K562 (cell line): ENCODE results near the gene VPS13D. TPM values are rescaled to one million over a fixed set of nuclear protein-coding genes. Genes with fewer than 3 reads are reported as not detected.

ENCODE experiments used
- AFF4 ChIP-seq: sonication (generic); formaldehyde crosslinking; IDR thresholded peaks from 2 replicates; pipeline ENCODE4 v1.8.0; 2023; ENCODE audit warnings: mild to moderate bottlenecking, missing genetic modification reagents
- CHD1 ChIP-seq: fragments of 200-600 bp; sonication (generic); IDR thresholded peaks from one replicate; pipeline ENCODE4 v1.6.1; 2012; ENCODE audit warnings: mild to moderate bottlenecking, moderate library complexity, low read length, inconsistent platforms
- CUX1 ChIP-seq: fragments of 200-800 bp; sonication (Bioruptor generic); IDR thresholded peaks from 2 replicates; pipeline ENCODE4 v1.6.1; 2016; ENCODE audit warnings: missing genetic modification characterization, missing compliant biosample characterization
- ELF2 ChIP-seq: fragments of 250-450 bp; sonication (Bioruptor Pico); IDR thresholded peaks from 2 replicates; pipeline ENCODE4 v1.5.0; 2021; ENCODE audit warnings: mild to moderate bottlenecking
- HDAC2 ChIP-seq: fragments of 450-650 bp; IDR thresholded peaks from 2 replicates; pipeline ENCODE4 v1.6.1; 2016; ENCODE audit warnings: mild to moderate bottlenecking
- HMG20B ChIP-seq: fragments of 250-450 bp; sonication (Bioruptor Pico); IDR thresholded peaks from 2 replicates; pipeline ENCODE4 v1.5.0; 2021; ENCODE audit warnings: mild to moderate bottlenecking
- MAFK ChIP-seq: IDR thresholded peaks from 2 replicates; pipeline ENCODE4 v1.6.1; 2011; ENCODE audit warnings: low read length, improper control_type of control experiment
- PRPF4 ChIP-seq: fragments of 200-400 bp; formaldehyde crosslinking; IDR thresholded peaks from one replicate; pipeline ENCODE4 v1.6.1; 2017; ENCODE audit warnings: low read length, low read depth, mild to moderate bottlenecking; ENCODE audit not compliant: insufficient read depth, poor library complexity, severe bottlenecking
- SREBF1 ChIP-seq: fragments of 150-350 bp; IDR thresholded peaks from 2 replicates; pipeline ENCODE4 v1.6.1; 2014; ENCODE audit warnings: antibody characterized with exemption, low read depth, low read length, borderline replicate concordance
- TEAD2 ChIP-seq: fragments of 450-650 bp; IDR thresholded peaks from 2 replicates; pipeline ENCODE4 v1.6.1; 2016; ENCODE audit warnings: missing genetic modification characterization, control low read depth, missing compliant biosample characterization
- ZBTB11 ChIP-seq, 3 experiments: fragments of 200-800 bp in 1 of 3; fragments of 250-450 bp in 1 of 3; fragments of 450-650 bp in 1 of 3; sonication (Bioruptor Pico) in 1 of 3; sonication (Bioruptor generic) in 1 of 3; formaldehyde crosslinking in 1 of 3; IDR thresholded peaks; 2 replicates each; pipeline versions ENCODE4 v1.6.1 to v1.8.0; 2016 to 2022; ENCODE audit warnings: mild to moderate bottlenecking in 2 of 3, missing genetic modification characterization in 2 of 3, missing compliant biosample characterization in 1 of 3, moderate library complexity in 1 of 3
- ZNF140 ChIP-seq: fragments of 250-450 bp; sonication (Bioruptor Pico); IDR thresholded peaks from 2 replicates; pipeline ENCODE4 v1.8.0; 2021; ENCODE audit warnings: moderate library complexity, mild to moderate bottlenecking, inconsistent platforms
- ZNF263 ChIP-seq: sonication (generic); formaldehyde crosslinking; IDR thresholded peaks from 2 replicates; pipeline ENCODE4 v1.8.0; 2022; ENCODE audit warnings: mild to moderate bottlenecking, missing genetic modification reagents, borderline replicate concordance
- ZNF583 ChIP-seq: fragments of 250-450 bp; sonication (Bioruptor Pico); IDR thresholded peaks from 2 replicates; pipeline ENCODE4 v1.4.0; 2020
- ZNF780A ChIP-seq: fragments of 250-450 bp; sonication (Bioruptor Pico); IDR thresholded peaks from 2 replicates; pipeline ENCODE4 v1.5.0; 2021; ENCODE audit warnings: mild to moderate bottlenecking
- polyA plus RNA-seq, 8 experiments: library from polyadenylated mRNA; depleted of rRNA in 4 of 8; stranded (reverse) in 5 of 8; unstranded in 3 of 8; fragments of >200 nt; fragmentation: Nextera tagmentation in 2 of 8; fragmentation: Illumina TruSeq in 1 of 8; extraction: Ambion mirVana in 2 of 8; extraction: Trizol in 1 of 8; gene quantifications; 2 replicates each; pipeline versions ENCODE4 v1.2.1 to v1.2.3, GENCODE V29; 2011 to 2014; ENCODE audit warnings: inconsistent platforms in 1 of 8, missing spikeins in 1 of 8
- total RNA-seq, 7 experiments: library from RNA; depleted of rRNA in 6 of 7; stranded (reverse); fragments of >200 nt in 6 of 7; fragmentation: Illumina TruSeq in 2 of 7; extraction: Trizol in 2 of 7; gene quantifications; 2 replicates each; pipeline versions ENCODE4 v1.2.1 to v1.2.3, GENCODE V29; 2011 to 2021; ENCODE audit warnings: low replicate concordance in 1 of 7

Gene VPS13D
- total and polyA plus RNA-seq, 9 of the 15 experiments (the other 6 are each of a cell fraction or from before 2014, with no cell fraction given): 6.1 to 51.5 (median 38.5) TPM

GRCh38 chr1:12441414-12442105 is 211.7 kb downstream of the VPS13D start (continued):
- TF ChIP-seq AFF4 (CRISPR knock-in tag) (no peak), ZNF263 (CRISPR knock-in tag) (no peak), CHD1 (no peak), ZBTB11 (CRISPR knock-in tag; IDR thresholded peaks at IDR 0.05) (peak in 1 of 3 experiments; percentile 71; a peak in 1 of 6 replicates), TEAD2 (tag) (no peak), ZNF780A (CRISPR knock-in tag) (no peak), PRPF4 (no peak), MAFK (no peak), ZNF583 (CRISPR knock-in tag) (peak; percentile 69), SREBF1 (no peak), ELF2 (CRISPR knock-in tag) (no peak), HDAC2 (peak; percentile 64), HMG20B (CRISPR knock-in tag) (no peak), CUX1 (CRISPR knock-in tag) (no peak), ZNF140 (CRISPR knock-in tag) (no peak)
